ENCODE results near the gene ERCC6L2.

ERCC6L2 gene

GRCh38 chr9:95989297-95989696 is 113.8 kb downstream of the ERCC6L2 start:
- no peak for DNase-seq
- no peak overlapping the region for H2AFZ ChIP-seq (ENCODE audit: insufficient read depth, low read length, poor library complexity)
- no peak overlapping the region for H3K18ac ChIP-seq (ENCODE audit: low read length)
- no peak overlapping the region for H3K4me2 ChIP-seq (ENCODE audit: low read length)
- H3K14ac ChIP-seq (ENCODE audit: low read length) = no peak overlapping the region
- no peaks in the 10 kb centered on the region for H3K79me2 ChIP-seq (ENCODE audit: control insufficient read depth, insufficient read depth, low read length, poor library complexity)
- H3K4me1 ChIP-seq (ENCODE audit: control insufficient read depth in 1 of 2, insufficient read depth in 2 of 2, low read length in 2 of 2) = no peaks in the 10 kb centered on the region
- H2BK12ac ChIP-seq (ENCODE audit: low read length) = no peak overlapping the region
- no CpG with 5 or more reads among the region's 1 CpG for WGBS (ENCODE audit: extremely low coverage, insufficient coverage, insufficient read length)
- no peak overlapping the region for H3K9ac ChIP-seq (ENCODE audit: low read length)
- H3K4me3 ChIP-seq (ENCODE audit: low read depth, low read length) = no peak overlapping the region
- H4K12ac ChIP-seq (ENCODE audit: low read depth, low read length) = no peak overlapping the region
- no peak overlapping the region for H4K8ac ChIP-seq (ENCODE audit: low read depth, low read length)
- peaks cover 6% of the 10 kb centered on the region for H3K9me3 ChIP-seq (ENCODE audit: insufficient read depth, low read depth, low read length)
- H3K4ac ChIP-seq (ENCODE audit: low read depth, low read length) = no peak overlapping the region
- no peak overlapping the region for H3K23ac ChIP-seq (ENCODE audit: low read length)
- no peak overlapping the region for H4K91ac ChIP-seq (ENCODE audit: low read depth, low read length)
- H3K27me3 ChIP-seq (ENCODE audit: insufficient read depth, low read length) = no peaks in the 10 kb centered on the region
- H2BK5ac ChIP-seq (ENCODE audit: low read depth, low read length, poor library complexity) = no peak overlapping the region
- H2AK5ac ChIP-seq (ENCODE audit: low read length) = no peak overlapping the region
- no peak overlapping the region for H3K27ac ChIP-seq (ENCODE audit: low read depth, low read length)
- H3K79me1 ChIP-seq (ENCODE audit: low read length) = no peaks in the 10 kb centered on the region
- peaks cover 4 to 10% of the 10 kb centered on the region in 2 experiments for H3K36me3 ChIP-seq (ENCODE audit: control insufficient read depth in 1 of 2, insufficient read depth in 2 of 2, low read length in 2 of 2)
- no peak overlapping the region for H2BK120ac ChIP-seq (ENCODE audit: insufficient read depth, low read length, poor library complexity)

GRCh38 chr9:95991326-95991725 is 115.8 kb downstream of the ERCC6L2 start:
- H2BK5ac ChIP-seq (ENCODE audit: low read depth, low read length, poor library complexity) = no peak overlapping the region
- H2AK5ac ChIP-seq (ENCODE audit: low read length) = no peak overlapping the region
- peaks cover 6% of the 10 kb centered on the region for H3K9me3 ChIP-seq (ENCODE audit: insufficient read depth, low read depth, low read length)
- H2BK120ac ChIP-seq (ENCODE audit: insufficient read depth, low read length, poor library complexity) = no peak overlapping the region
- no peak overlapping the region for H3K14ac ChIP-seq (ENCODE audit: low read length)
- no peak overlapping the region for H3K18ac ChIP-seq (ENCODE audit: low read length)
- H3K4ac ChIP-seq (ENCODE audit: low read depth, low read length) = no peak overlapping the region
- no peak overlapping the region for H3K4me3 ChIP-seq (ENCODE audit: low read depth, low read length)
- H3K27ac ChIP-seq (ENCODE audit: low read depth, low read length) = no peak overlapping the region
- peaks cover 4 to 10% of the 10 kb centered on the region in 2 experiments for H3K36me3 ChIP-seq (ENCODE audit: control insufficient read depth in 1 of 2, insufficient read depth in 2 of 2, low read length in 2 of 2)
- H3K4me1 ChIP-seq (ENCODE audit: control insufficient read depth in 1 of 2, insufficient read depth in 2 of 2, low read length in 2 of 2) = no peaks in the 10 kb centered on the region
- no peak overlapping the region for H4K12ac ChIP-seq (ENCODE audit: low read depth, low read length)
- H3K79me2 ChIP-seq (ENCODE audit: control insufficient read depth, insufficient read depth, low read length, poor library complexity) = no peaks in the 10 kb centered on the region
- no peak overlapping the region for H4K8ac ChIP-seq (ENCODE audit: low read depth, low read length)
- no peaks in the 10 kb centered on the region for H3K79me1 ChIP-seq (ENCODE audit: low read length)
- H3K27me3 ChIP-seq (ENCODE audit: insufficient read depth, low read length) = no peaks in the 10 kb centered on the region
- H3K4me2 ChIP-seq (ENCODE audit: low read length) = no peak overlapping the region
- no peak overlapping the region for H4K91ac ChIP-seq (ENCODE audit: low read depth, low read length)
- no peak overlapping the region for H3K9ac ChIP-seq (ENCODE audit: low read length)
- H3K23ac ChIP-seq (ENCODE audit: low read length) = no peak overlapping the region
- no peak overlapping the region for H2AFZ ChIP-seq (ENCODE audit: insufficient read depth, low read length, poor library complexity)
- DNase-seq = no peak
- WGBS (ENCODE audit: extremely low coverage, insufficient coverage, insufficient read length) = no CpG with 5 or more reads among the region's 1 CpG
- no peak overlapping the region for H2BK12ac ChIP-seq (ENCODE audit: low read length)

- Histone ChIP-seq H2BK120ac (ENCODE audit: insufficient read depth, low read length, poor library complexity) (no peak overlapping the region), H4K91ac (ENCODE audit: low read depth, low read length) (no peak overlapping the region), H3K79me1 (ENCODE audit: low read length) (no peaks in the 10 kb centered on the region), H3K4me3 (ENCODE audit: low read depth, low read length) (no peak overlapping the region), H3K36me3 (ENCODE audit: control insufficient read depth in 1 of 2, insufficient read depth in 2 of 2, low read length in 2 of 2) (peaks cover under 1 to 5% of the 10 kb centered on the region in 2 experiments), H2AK5ac (ENCODE audit: low read length) (no peak overlapping the region), H3K9ac (ENCODE audit: low read length) (no peak overlapping the region), H2AFZ (ENCODE audit: insufficient read depth, low read length, poor library complexity) (no peak overlapping the region), H3K14ac (ENCODE audit: low read length) (no peak overlapping the region), H3K79me2 (ENCODE audit: control insufficient read depth, insufficient read depth, low read length, poor library complexity) (no peaks in the 10 kb centered on the region), H3K23ac (ENCODE audit: low read length) (no peak overlapping the region), H2BK12ac (ENCODE audit: low read length) (no peak overlapping the region), H3K27me3 (ENCODE audit: insufficient read depth, low read length) (no peaks in the 10 kb centered on the region), H3K4me2 (ENCODE audit: low read length) (no peak overlapping the region), H3K4ac (ENCODE audit: low read depth, low read length) (no peak overlapping the region), H3K9me3 (ENCODE audit: insufficient read depth, low read depth, low read length) (peaks cover 4% of the 10 kb centered on the region), H4K12ac (ENCODE audit: low read depth, low read length) (no peak overlapping the region), H3K27ac (ENCODE audit: low read depth, low read length) (no peak overlapping the region), H3K18ac (ENCODE audit: low read length) (no peak overlapping the region), H3K4me1 (ENCODE audit: control insufficient read depth in 1 of 2, insufficient read depth in 2 of 2, low read length in 2 of 2) (no peaks in the 10 kb centered on the region), H2BK5ac (ENCODE audit: low read depth, low read length, poor library complexity) (no peak overlapping the region), H4K8ac (ENCODE audit: low read depth, low read length) (no peak overlapping the region)
- no peak for DNase-seq
- WGBS (ENCODE audit: extremely low coverage, insufficient coverage, insufficient read length) = no CpG with 5 or more reads among the region's 2 CpGs
These were observed 117.0 kb downstream of the ERCC6L2 start for GRCh38 chr9:95992536-95992935.

GRCh38 chr9:95993337-95993736 is 117.8 kb downstream of the ERCC6L2 start:
- no peak overlapping the region for H3K18ac ChIP-seq (ENCODE audit: low read length)
- DNase-seq = no peak
- H3K36me3 ChIP-seq (ENCODE audit: control insufficient read depth in 1 of 2, insufficient read depth in 2 of 2, low read length in 2 of 2) = no peaks in the 10 kb centered on the region
- no peaks in the 10 kb centered on the region for H3K79me1 ChIP-seq (ENCODE audit: low read length)
- WGBS (ENCODE audit: extremely low coverage, insufficient coverage, insufficient read length) = no CpG with 5 or more reads among the region's 3 CpGs
- no peak overlapping the region for H3K4me3 ChIP-seq (ENCODE audit: low read depth, low read length)
- no peak overlapping the region for H3K9ac ChIP-seq (ENCODE audit: low read length)
- no peak overlapping the region for H4K8ac ChIP-seq (ENCODE audit: low read depth, low read length)
- H2BK12ac ChIP-seq (ENCODE audit: low read length) = no peak overlapping the region
- no peak overlapping the region for H3K4ac ChIP-seq (ENCODE audit: low read depth, low read length)
- H3K23ac ChIP-seq (ENCODE audit: low read length) = no peak overlapping the region
- H4K91ac ChIP-seq (ENCODE audit: low read depth, low read length) = no peak overlapping the region
- H2BK120ac ChIP-seq (ENCODE audit: insufficient read depth, low read length, poor library complexity) = no peak overlapping the region
- H4K12ac ChIP-seq (ENCODE audit: low read depth, low read length) = no peak overlapping the region
- H3K4me1 ChIP-seq (ENCODE audit: control insufficient read depth in 1 of 2, insufficient read depth in 2 of 2, low read length in 2 of 2) = no peaks in the 10 kb centered on the region
- no peak overlapping the region for H2AK5ac ChIP-seq (ENCODE audit: low read length)
- H3K9me3 ChIP-seq (ENCODE audit: insufficient read depth, low read depth, low read length) = no peaks in the 10 kb centered on the region
- no peaks in the 10 kb centered on the region for H3K79me2 ChIP-seq (ENCODE audit: control insufficient read depth, insufficient read depth, low read length, poor library complexity)
- H3K4me2 ChIP-seq (ENCODE audit: low read length) = no peak overlapping the region
- H3K14ac ChIP-seq (ENCODE audit: low read length) = no peak overlapping the region
- no peak overlapping the region for H2BK5ac ChIP-seq (ENCODE audit: low read depth, low read length, poor library complexity)
- H3K27me3 ChIP-seq (ENCODE audit: insufficient read depth, low read length) = no peaks in the 10 kb centered on the region
- no peak overlapping the region for H2AFZ ChIP-seq (ENCODE audit: insufficient read depth, low read length, poor library complexity)
- no peak overlapping the region for H3K27ac ChIP-seq (ENCODE audit: low read depth, low read length)

All from trophoblast cell (in vitro differentiated cells and primary cell).